Subcutaneous abdominal adipose tissue (tissue), 5 donors: ENCODE measurements around the gene ZMPSTE24.
"Not testable (repeated sequence)": the region's sequence is repeated elsewhere in the genome, so short reads cannot be mapped to it uniquely, and the experiment has no call there.

Experiments
- H3K27ac ChIP-seq: one replicate; pipeline ENCODE4 v1.7.0; 2013; ENCODE audit warnings: low read depth, mild to moderate bottlenecking, inconsistent platforms, low read length, moderate library complexity
- H3K27me3 ChIP-seq, 5 donors: one replicate each; pipeline ENCODE4 v1.7.0; 2013; ENCODE audit warnings: low read length in 5 of 5, inconsistent platforms in 1 of 5; ENCODE audit not compliant: control insufficient read depth in 5 of 5, insufficient read depth in 4 of 5
- H3K36me3 ChIP-seq, 5 donors: one replicate each; pipeline ENCODE4 v1.7.0; 2013; ENCODE audit warnings: low read length in 5 of 5; ENCODE audit not compliant: control insufficient read depth in 5 of 5, insufficient read depth in 5 of 5
- H3K4me1 ChIP-seq, 5 donors: one replicate each; pipeline ENCODE4 v1.7.0; 2013; ENCODE audit warnings: low read length in 5 of 5, mild to moderate bottlenecking in 3 of 5, moderate library complexity in 1 of 5; ENCODE audit not compliant: control insufficient read depth in 5 of 5, insufficient read depth in 5 of 5
- H3K4me3 ChIP-seq, 5 donors: one replicate each; pipeline ENCODE4 v1.7.0; 2013; ENCODE audit warnings: low read length in 5 of 5, low read depth in 1 of 5
- H3K9ac ChIP-seq, 5 donors: one replicate each; pipeline ENCODE4 v1.7.0; 2013; ENCODE audit warnings: low read length in 5 of 5, mild to moderate bottlenecking in 4 of 5, moderate library complexity in 3 of 5
- H3K9me3 ChIP-seq, 5 donors: one replicate each; pipeline ENCODE4 v1.7.0; 2013; ENCODE audit warnings: low read length in 5 of 5; ENCODE audit not compliant: control insufficient read depth in 5 of 5
- donor health status: healthy.
- donor health status: healthy.
- donor health status: healthy.
- donor health status: healthy.
- donor health status: healthy.

ZMPSTE24 gene

GRCh38 chr1:40337443-40337842, 79.4 kb downstream of the ZMPSTE24 start:
- H3K27ac ChIP-seq = no peak overlapping the region
- H3K4me3 ChIP-seq = no peak overlapping the region
- peaks cover 0 to 8% (median 4%) of the 10 kb centered on the region in 5 donors for H3K4me1 ChIP-seq
- no peaks in the 10 kb centered on the region for H3K36me3 ChIP-seq
- H3K27me3 ChIP-seq = no peaks in the 10 kb centered on the region
- no peaks in the 10 kb centered on the region for H3K9me3 ChIP-seq
- no peak overlapping the region for H3K9ac ChIP-seq

GRCh38 chr1:40338745-40339419, 80.8 kb downstream of the ZMPSTE24 start:
- Histone ChIP-seq H3K9me3 (no peaks in the 10 kb centered on the region), H3K36me3 (no peaks in the 10 kb centered on the region), H3K4me3 (peak overlapping the region in 4 of 5 donors; percentile 22 to 44 (median 42)), H3K9ac (no peak overlapping the region), H3K4me1 (peaks cover 0 to 8% (median 4%) of the 10 kb centered on the region in 5 donors), H3K27me3 (no peaks in the 10 kb centered on the region), H3K27ac (no peak overlapping the region)

GRCh38 chr1:40339420-40340323, 81.6 kb downstream of the ZMPSTE24 start:
- no peaks in the 10 kb centered on the region for H3K27me3 ChIP-seq
- H3K27ac ChIP-seq = no peak overlapping the region
- no peak overlapping the region for H3K9ac ChIP-seq
- no peaks in the 10 kb centered on the region for H3K9me3 ChIP-seq
- no peak overlapping the region for H3K4me3 ChIP-seq
- no peaks in the 10 kb centered on the region for H3K36me3 ChIP-seq
- peaks cover 0 to 14% (median 6%) of the 10 kb centered on the region in 5 donors for H3K4me1 ChIP-seq

GRCh38 chr1:40341491-40342380, 83.7 kb downstream of the ZMPSTE24 start:
- no peak overlapping the region for H3K9ac ChIP-seq
- no peaks in the 10 kb centered on the region for H3K27me3 ChIP-seq
- no peak overlapping the region for H3K4me3 ChIP-seq
- no peaks in the 10 kb centered on the region for H3K36me3 ChIP-seq
- H3K9me3 ChIP-seq = no peaks in the 10 kb centered on the region
- no peak overlapping the region for H3K27ac ChIP-seq
- peaks cover 0 to 20% (median 6%) of the 10 kb centered on the region in 5 donors for H3K4me1 ChIP-seq

- peaks cover 0 to 20% (median 6%) of the 10 kb centered on the region in 5 donors for H3K4me1 ChIP-seq
- not testable (repeated sequence) for H3K27me3 ChIP-seq, H3K9ac ChIP-seq, H3K36me3 ChIP-seq, H3K27ac ChIP-seq, H3K9me3 ChIP-seq, H3K4me3 ChIP-seq
These were observed 84.3 kb downstream of the ZMPSTE24 start for GRCh38 chr1:40342381-40342717.
